ENCODE results near the gene ATP5F1D.
"Not testable (repeated sequence)": the region's sequence is repeated elsewhere in the genome, so short reads cannot be mapped to it uniquely, and the experiment has no call there.

The ATP5F1D gene

GRCh38 chr19:1241417-1242095 lies at the start of gene ATP5F1D:
TSS of gene ATP5F1D (plus strand) at chr19:1241751. CDS start at chr19:1241851, 100 bp downstream.
- DNase-seq (ENCODE audit: low spot score), result peak; percentile 92

- no peak for DNase-seq (ENCODE audit: low spot score)
Observed at GRCh38 chr19:1199531-1199930, 42.0 kb upstream of the ATP5F1D start.

DNA sequence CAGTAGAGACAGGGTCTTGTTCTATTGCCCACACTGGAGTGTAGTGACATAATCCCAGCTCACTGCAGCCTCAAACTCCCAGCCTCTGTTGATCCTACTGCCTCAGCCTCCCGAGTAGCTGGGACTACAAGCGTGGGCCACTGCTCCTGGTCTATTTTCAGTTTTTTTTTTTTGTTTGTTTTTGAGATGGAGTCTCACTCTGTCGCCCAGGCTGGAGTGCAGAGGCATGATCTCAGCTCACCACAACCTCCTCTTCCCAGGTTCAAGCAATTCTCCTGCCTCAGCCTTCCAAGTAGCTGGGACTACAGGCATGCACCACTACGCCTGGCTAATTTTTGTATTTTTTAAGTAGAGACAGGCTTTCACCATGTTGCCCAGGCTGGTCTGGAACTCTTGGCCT lies 40.9 kb upstream of the ATP5F1D start:
- DNase-seq (ENCODE audit: low spot score), result not testable (repeated sequence)

DNA sequence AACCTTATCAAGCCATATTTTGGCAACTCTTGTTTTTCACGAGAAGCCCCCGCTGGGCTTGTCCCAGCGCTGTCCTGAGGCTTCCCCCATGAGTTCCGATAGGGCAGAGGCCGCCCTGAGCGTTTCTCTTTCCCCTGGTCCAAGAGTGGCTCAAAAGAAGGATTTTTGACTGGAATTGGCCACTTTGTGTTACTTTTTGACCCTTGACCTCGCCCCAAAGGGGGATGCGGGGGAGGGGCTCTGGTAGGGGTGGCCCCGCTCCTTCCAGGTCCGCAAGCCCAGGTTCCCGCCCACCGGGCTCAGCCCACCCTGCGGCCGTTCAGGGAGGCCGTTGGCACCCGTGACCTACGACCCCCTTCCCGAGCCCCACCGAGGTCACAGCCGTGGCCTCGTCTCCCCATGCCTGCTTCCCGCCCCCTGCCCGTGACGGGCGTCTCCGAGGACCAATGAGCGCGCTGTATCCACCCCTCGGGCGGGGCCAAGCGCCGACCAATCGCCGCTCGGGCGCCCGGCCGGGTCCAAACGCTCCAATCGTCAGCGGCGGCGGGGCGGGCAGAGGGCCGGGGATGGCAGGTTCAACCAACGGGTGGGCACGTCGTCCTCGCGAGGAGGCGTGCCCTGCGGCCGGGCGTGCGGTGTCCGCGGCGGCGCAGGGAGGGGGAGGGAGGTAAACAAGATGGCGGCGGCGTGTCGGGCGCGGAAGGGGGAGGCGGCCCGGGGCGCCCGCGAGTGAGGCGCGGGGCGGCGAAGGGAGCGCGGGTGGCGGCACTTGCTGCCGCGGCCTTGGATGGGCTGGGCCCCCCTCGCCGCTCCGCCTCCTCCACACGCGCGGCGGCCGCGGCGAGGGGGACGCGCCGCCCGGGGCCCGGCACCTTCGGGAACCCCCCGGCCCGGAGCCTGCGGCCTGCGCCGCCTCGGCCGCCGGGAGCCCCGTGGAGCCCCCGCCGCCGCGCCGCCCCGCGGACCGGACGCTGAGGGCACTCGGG lies 36.1 kb upstream of the ATP5F1D start, which contains the start of gene STK11:
TSS of gene STK11 (plus strand) at position 665 of the 986 bp plus-strand sequence. CDS start 1,136 bp downstream, outside the sequence.
- peak; percentile 98 for DNase-seq (ENCODE audit: low spot score)

GRCh38 chr19:1206150-1206863 lies 35.2 kb upstream of the ATP5F1D start:
- no peak for DNase-seq (ENCODE audit: low spot score)

DNA sequence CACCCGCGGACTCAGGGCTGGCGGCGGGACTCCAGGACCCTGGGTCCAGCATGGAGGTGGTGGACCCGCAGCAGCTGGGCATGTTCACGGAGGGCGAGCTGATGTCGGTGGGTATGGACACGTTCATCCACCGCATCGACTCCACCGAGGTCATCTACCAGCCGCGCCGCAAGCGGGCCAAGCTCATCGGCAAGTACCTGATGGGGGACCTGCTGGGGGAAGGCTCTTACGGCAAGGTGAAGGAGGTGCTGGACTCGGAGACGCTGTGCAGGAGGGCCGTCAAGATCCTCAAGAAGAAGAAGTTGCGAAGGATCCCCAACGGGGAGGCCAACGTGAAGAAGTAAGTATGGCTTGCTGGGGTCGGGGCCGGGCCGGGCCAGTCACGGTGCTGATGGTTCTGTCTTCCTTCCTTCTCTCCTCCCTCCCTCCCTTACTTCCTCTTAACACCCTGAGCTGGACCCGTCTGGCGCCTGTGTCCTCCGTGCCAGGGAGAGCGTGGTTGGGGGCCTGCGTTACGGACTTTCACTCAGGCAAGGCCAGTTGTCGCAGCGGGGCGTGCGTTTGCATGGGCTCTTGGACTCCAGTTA lies 34.6 kb upstream of the ATP5F1D start:
- DNase-seq (ENCODE audit: low spot score), result peak; percentile 21

DNA sequence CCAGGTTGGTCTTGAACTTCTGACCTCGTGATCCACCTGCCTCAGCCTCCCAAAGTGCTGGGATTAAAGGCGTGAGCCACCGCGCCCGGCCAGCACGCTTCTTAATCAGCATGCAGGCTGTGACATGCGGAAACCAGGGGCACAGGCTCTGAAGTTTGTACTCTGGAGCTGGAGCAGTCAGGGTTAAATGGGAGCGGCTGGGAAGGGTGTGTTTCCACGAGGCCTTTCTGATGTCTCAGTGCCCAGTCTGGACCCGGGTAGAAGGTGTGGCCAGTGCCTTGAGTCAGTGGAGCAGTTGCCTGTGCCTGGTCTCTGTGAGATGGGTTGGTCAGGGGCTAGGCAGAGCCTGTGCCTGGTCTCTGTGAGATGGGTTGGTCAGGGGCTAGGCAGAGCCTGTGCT lies 32.7 kb upstream of the ATP5F1D start:
- DNase-seq (ENCODE audit: low spot score), result not testable (repeated sequence)

GRCh38 chr19:1210227-1210538 lies 31.4 kb upstream of the ATP5F1D start:
- no peak for DNase-seq (ENCODE audit: low spot score)

- no peak for DNase-seq (ENCODE audit: low spot score)
Observed at GRCh38 chr19:1211494-1212234, 29.9 kb upstream of the ATP5F1D start.

GRCh38 chr19:1213391-1214286 lies 27.9 kb upstream of the ATP5F1D start:
- peak; percentile 53 for DNase-seq (ENCODE audit: low spot score)

- DNase-seq (ENCODE audit: low spot score), result no peak
Observed at GRCh38 chr19:1214299-1214861, 27.2 kb upstream of the ATP5F1D start.

GRCh38 chr19:1214862-1215731 lies 26.5 kb upstream of the ATP5F1D start:
- DNase-seq (ENCODE audit: low spot score), result no peak

DNA sequence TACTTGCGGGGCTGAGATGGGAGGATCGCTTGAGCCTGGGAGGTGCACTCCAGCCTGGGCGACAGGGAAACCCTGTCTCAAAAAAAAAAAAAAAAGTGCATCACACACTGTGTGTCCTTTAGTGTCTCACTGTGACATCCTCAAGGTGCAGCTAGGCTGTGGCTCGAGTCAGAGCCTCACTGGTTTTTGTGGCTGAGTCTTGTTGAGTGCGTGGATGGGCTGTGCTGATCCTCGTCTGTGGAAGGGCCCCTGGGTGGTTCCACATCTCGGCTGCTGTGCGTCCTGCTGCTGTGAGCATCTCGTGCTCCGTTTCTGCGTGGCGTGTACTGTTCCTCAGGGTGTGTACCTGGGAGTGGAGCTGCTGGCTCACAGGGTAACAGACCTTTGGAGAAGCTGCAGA lies 24.8 kb upstream of the ATP5F1D start:
- DNase-seq (ENCODE audit: low spot score), result no peak

- DNase-seq (ENCODE audit: low spot score), result no peak
Observed at GRCh38 chr19:1217366-1217765, 24.2 kb upstream of the ATP5F1D start.

DNA sequence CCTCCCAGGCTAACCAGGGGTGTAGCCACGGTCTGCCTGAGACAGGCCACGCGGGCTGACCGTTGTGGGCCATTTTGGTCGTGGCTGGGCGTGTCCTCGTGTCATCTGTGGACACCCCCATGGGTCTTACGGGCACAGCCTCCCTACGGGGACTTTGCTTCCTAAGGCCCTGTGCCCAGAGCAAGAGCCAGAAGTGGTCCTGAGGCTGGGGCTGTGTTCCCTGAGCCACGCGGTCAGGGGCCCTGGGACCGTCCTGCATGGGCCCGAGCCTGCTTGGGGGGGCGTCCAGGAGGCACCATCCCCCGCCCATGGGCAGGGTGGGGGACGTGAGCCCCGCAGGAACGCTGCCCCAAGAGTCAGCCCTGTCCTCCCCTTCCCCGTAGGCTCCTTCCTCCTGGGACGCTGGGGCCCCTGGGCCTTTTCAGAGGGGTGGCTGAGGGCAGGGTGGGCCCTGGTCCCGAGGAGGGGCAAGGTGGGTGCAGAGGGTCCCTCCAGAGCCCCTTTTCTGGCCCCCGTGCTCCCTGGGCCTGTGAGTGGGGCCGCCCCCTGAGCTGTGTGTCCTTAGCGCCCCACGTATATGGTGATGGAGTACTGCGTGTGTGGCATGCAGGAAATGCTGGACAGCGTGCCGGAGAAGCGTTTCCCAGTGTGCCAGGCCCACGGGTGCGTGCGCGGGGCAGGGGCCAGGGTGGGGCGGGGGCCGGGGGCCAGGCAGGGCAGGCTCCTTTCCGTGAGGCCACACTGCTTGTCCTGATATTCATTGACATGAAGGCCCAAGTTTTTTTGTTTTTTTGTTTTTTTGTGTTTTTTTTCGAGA lies 22.6 kb upstream of the ATP5F1D start:
- no peak for DNase-seq (ENCODE audit: low spot score)

- no peak for DNase-seq (ENCODE audit: low spot score)
Observed at GRCh38 chr19:1219786-1220476, 21.6 kb upstream of the ATP5F1D start.

- DNase-seq (ENCODE audit: low spot score), result no peak
Observed at GRCh38 chr19:1220477-1220930, 21.0 kb upstream of the ATP5F1D start.
